Esophagus squamous epithelium (tissue), 4 donors: ENCODE measurements around the gene CD37.

Source experiments
- CTCF ChIP-seq, 6 experiments: fragments of 450-650 bp in 4 of 6; fragments of 200-600 bp in 2 of 6; sonication (generic) in 2 of 6; IDR thresholded peaks; one replicate each; pipeline ENCODE4 v1.5.1; 2016 to 2019; ENCODE audit warnings: antibody characterized with exemption in 6 of 6, mild to moderate bottlenecking in 4 of 6, moderate library complexity in 4 of 6
- POLR2A ChIP-seq, 4 donors: fragments of 450-650 bp; IDR thresholded peaks; one replicate each; pipeline ENCODE4 v1.6.1; 2017; ENCODE audit warnings: antibody characterized with exemption in 4 of 4, mild to moderate bottlenecking in 4 of 4, moderate library complexity in 3 of 4

DNA sequence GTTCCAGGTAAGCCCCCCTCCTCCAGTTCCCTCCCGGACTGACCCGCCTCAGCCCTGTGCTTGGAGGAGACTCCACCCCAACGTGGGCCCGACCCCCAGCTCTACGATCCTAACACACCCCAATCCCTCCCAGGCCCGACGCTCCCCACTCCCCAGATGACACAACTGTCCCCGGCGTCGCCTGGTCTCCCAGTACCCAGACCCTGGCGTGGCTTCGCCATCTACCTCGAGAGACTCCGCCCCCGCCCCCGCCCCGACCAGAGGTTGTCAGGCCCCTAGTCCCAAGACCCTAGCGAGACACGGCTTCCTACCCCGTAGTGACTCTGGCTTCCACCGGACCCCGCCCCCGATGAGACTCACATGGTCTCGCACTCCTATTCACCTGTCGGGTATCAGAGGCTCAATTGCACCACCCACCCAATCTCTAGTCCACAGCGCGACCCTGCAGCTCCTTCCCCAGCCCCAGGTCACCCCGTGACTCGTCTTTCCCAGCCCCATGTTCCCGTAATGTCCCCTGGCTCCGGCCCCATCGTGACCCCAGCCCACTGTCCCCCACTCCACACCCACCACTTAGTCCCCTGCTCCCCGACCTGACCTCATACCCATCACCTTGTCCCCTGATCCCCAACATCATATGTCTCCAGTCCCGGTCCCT lies 2.9 kb downstream of the CD37 start:
- TF ChIP-seq CTCF (IDR thresholded peaks at IDR 0.05) (no peak), POLR2A (IDR thresholded peaks at IDR 0.05) (no peak)
